GM12801 (cell line): ENCODE results near the gene PLEKHS1.

Experiments
- TF ChIP-seq, protein P1 (sequence below): IDR thresholded peaks from one replicate; pipeline ENCODE4 v1.5.1; 2011; ENCODE audit warnings: control low read depth; ENCODE audit not compliant: insufficient read length; ENCODE audit errors: extremely low read depth

PLEKHS1 gene

GRCh38 chr10:113791691-113792090 lies 40.2 kb downstream of the PLEKHS1 start:
- TF ChIP-seq, protein P1, sequence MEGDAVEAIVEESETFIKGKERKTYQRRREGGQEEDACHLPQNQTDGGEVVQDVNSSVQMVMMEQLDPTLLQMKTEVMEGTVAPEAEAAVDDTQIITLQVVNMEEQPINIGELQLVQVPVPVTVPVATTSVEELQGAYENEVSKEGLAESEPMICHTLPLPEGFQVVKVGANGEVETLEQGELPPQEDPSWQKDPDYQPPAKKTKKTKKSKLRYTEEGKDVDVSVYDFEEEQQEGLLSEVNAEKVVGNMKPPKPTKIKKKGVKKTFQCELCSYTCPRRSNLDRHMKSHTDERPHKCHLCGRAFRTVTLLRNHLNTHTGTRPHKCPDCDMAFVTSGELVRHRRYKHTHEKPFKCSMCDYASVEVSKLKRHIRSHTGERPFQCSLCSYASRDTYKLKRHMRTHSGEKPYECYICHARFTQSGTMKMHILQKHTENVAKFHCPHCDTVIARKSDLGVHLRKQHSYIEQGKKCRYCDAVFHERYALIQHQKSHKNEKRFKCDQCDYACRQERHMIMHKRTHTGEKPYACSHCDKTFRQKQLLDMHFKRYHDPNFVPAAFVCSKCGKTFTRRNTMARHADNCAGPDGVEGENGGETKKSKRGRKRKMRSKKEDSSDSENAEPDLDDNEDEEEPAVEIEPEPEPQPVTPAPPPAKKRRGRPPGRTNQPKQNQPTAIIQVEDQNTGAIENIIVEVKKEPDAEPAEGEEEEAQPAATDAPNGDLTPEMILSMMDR = no peak

DNA sequence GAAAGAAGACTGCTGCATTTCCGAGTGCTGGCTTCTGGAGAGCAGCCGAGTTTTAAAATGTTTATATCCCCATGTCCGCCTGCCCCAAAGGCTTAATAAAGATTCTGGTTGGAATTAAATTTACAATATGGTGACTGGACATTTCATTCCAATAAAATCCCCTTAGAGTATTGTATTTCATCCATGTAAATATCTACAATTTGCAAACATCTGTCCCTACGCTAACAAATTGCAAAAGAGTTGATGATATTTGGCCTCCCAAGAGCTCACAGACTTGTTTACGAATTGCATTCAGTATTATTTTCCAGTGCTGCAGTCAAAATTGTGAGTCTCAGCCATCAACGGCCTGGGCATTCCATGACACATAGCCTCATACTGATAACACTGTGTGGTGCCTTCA lies 50.1 kb downstream of the PLEKHS1 start:
- TF ChIP-seq, protein P1 = no peak

- TF ChIP-seq, protein P1 = no peak
Measured at GRCh38 chr10:113802997-113803396, 51.5 kb downstream of the PLEKHS1 start.

- TF ChIP-seq, protein P1 = no peak
Measured at GRCh38 chr10:113806503-113806902, 55.0 kb downstream of the PLEKHS1 start.

GRCh38 chr10:113808168-113808567 lies 56.7 kb downstream of the PLEKHS1 start:
- TF ChIP-seq, protein P1 = no peak

GRCh38 chr10:113819989-113820388 lies 68.5 kb downstream of the PLEKHS1 start:
- TF ChIP-seq, protein P1 = no peak

GRCh38 chr10:113820507-113820906 lies 69.0 kb downstream of the PLEKHS1 start:
- TF ChIP-seq, protein P1 = no peak

DNA sequence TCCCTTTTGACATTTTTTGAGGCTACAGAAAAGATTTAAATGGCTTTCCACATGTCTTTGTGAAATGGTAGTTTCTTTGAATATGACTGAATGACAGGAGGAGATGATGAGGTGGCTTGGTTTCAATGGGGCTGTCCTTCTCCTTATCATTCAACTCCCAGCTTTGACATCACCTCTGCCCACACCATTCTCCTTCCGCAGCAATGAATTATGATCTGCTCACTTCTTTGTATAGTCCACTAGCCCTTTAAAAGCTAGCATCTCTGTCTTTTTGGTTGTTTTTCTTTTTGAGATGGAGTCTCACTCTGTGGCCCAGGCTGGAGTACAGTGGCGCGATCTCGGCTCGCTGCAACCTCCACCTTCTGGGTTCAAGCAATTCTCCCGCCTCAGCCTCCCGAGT lies 70.7 kb downstream of the PLEKHS1 start:
- TF ChIP-seq, protein P1 = no peak
